Activated CD4-positive, alpha-beta T cell treated with anti-CD3 and anti-CD28 coated beads, Interleukin-10, Interleukin-2, amounts not matched to agents 100 ng/mL and 50 ng/mL, durations not matched to agents 16 hours and 8 hours (primary cell): ENCODE results near the gene CCDC93.
"Not testable (repeated sequence)": the region's sequence is repeated elsewhere in the genome, so short reads cannot be mapped to it uniquely, and the experiment has no call there.

ENCODE experiments used
- DNase-seq: peaks from one replicate; pipeline ENCODE4 v3.0.0-alpha.2; 2020

Gene CCDC93

DNA sequence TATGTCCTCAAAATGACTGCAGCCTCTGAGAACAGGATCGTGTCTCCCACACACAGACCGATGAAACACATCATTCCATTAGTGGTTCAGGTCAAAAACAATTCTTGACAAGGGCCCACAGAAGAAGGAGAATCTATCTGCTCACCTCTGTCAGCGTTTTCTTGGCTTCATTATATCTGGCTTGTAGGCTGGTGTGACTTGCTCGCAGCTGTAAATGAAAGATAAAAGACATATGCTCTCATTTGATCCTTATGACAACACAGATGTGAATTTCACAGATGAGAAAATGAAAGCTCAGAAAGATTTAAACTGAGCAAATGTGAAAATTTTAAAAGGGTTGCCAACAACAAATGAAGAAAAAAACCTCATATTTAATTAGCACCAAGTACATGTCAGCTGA lies 61.6 kb downstream of the CCDC93 start:
- no peak for DNase-seq

DNA sequence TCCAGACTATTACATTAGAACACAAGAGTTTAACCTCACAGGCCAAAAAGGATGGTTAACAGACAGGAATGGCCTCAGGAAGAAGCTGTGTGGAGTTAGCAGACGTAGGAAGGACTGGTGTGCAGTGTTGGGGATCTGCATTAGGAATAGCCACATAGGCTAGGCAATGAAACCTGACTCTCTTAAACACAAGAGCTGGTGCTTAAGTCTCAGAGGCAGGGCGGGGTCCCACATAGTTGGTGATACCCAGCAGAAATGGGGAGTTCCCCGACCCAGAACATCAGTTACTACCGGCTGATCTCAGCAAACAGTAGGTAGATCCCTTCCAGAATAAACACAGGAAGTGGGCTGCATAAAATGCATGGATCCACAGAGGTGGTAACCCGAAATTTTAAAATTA lies 64.1 kb downstream of the CCDC93 start:
- no peak for DNase-seq

DNA sequence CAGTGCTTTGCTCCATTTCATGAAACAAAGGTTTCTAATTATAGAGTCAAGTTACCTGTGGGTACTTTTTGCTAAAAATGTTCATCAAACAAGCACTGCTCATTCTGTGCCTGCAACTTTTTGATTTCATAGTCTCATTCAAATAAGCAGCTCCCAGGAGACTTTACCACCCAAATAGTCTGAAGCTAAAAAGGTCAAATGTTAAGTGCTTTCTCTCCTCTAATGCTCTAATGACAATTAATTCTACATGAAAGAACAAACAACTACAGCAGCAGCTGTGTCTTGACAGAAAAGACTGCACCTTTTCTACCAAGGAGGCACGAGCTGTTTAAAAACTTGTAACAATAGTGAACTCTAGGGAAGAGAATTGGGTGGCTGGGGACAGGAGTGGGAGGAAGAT lies 65.3 kb downstream of the CCDC93 start:
- DNase-seq, result no peak

DNA sequence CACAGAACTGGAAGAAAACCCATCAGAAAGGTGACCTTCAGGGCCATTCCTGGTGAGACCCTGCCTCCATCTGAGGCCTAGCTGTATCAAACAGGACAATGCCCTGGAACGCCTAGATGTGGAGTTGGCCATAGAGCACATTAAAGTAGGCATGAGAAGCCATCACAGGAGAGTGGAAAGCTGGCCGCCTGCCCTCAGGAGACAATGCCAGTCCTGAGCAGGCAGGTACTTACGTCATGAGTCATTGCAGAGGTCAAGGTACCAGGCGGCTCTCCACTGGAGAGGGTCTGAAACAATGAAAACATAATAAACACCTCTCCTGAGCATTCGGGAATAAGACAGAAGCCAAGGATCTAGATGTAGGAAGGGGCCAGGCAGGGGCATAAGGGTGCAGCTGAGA lies 68.6 kb downstream of the CCDC93 start:
- no peak for DNase-seq

DNA sequence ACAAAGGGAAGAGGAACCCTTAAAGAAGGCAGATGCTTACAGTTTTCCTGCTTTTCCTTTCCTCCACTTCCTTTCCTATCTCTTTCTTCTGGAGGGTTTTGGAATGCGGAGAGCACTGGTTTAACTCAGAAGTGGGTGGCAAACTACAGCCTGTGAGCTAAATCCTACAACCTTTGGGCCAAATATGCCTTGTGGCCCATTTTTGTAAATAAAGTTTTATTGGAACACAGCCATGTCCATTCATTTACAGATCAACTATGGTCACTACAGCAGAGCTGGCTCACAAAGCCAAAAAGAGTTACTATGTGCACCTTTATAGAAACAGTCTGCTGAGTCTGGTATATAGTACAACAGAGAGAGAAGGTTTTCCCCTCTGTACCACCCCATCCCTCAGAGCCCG lies 69.1 kb downstream of the CCDC93 start:
- DNase-seq, result no peak

DNA sequence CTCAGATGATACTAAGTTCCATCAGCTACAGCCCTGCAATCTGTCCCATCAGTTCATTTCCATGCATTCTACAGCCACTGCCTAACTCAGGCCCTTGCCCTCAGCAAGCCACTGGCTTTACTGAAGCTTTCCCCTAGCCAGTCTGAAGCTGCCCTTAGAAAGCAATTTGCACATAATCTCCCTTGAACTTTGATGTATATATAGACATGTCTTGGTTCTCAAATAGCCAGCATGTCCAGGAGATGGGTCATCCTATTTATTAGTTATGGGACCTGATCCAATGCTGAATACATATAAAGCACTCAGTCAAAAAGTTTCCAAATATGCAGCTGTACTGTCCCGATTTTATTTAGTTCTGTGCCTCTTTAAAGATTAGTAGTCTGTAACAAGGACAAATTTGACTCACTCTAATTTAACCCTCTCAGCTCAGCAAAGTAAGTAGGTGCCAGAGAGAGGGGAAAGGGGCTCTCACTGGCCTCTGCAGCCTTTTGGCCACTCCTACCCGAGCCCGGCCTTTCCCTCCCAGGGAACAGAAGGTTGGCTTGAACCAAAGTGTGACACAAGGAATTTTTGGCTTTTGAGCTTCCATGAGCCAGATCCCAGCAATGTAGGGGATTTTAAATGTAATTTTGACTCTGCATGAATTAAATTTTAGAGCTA lies 70.7 kb downstream of the CCDC93 start:
- DNase-seq, result no peak

DNA sequence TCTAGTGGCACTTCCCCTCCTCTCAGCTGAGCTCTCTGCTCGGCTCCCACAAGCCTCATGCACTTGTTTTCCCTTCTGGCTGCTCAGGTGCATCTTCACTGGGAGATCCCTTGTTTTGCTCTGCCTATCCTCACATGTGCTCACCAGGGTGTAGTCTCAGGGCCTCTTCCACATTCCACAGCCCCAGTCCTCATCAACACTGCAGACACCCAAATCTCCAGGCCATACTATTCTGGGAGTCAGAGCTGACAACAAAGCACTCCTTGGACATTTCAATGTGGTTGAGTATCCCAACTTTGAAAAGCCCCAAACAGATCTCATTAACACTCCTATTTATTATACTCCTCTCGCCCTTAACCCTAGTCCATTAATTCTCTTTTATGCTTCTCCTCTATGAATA lies 71.3 kb downstream of the CCDC93 start:
- no peak for DNase-seq

DNA sequence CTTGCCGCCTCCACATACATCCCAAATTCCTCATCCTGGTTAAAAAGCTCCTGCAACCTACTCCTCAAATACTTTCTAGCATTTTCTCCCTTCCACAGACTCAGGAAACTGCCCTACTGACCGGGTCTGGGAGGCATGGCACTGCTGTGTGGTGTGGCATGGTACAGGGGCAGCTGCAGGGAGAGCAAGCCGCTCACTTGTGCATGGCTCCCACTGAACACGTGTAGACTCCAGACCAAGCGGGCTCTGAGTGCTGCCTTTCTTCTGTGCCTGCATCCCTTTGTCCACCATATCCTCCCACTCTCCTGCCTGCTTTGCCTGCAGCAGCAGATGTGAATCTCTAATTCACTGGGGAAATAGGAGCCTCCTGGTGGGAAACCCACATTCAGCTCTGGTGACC lies 72.2 kb downstream of the CCDC93 start:
- no peak for DNase-seq

DNA sequence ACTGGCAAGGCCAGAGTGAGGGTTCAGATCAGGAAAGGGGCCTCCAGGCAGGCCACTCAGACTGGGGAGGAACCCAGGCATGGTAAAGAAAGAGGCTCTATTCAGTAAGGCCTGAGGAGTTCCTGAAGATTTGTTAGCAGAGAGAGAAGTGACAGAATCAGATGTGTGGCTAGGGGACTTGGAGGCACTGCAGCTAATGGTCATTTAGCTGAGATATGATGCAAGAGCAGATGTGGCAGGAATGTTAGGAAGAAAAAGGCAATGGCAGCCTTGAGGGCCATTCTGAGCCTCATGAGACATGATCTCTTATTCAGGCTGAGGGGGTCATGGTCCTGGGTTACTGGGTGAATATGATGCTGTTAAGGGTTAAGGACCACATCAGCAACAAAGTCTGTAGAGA lies 73.4 kb downstream of the CCDC93 start:
- DNase-seq, result no peak

DNA sequence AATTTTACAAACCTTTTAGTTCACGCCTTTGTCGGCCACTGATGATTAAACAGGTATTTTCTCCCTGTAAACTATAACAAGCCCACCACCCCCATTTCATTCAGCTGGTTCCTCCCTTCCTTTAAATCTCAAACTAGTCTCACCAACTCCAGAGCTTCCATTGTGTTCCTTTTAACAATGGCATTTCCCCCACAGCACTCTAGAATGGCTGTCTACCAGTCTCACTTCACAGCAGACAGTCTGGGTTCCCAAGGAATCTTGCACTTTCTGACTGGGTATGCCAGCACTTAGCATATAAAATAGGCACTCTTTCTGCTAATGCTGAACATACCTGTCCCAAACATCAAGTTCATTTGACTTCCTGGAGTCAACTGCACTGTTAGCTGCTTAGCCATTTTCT lies 75.3 kb downstream of the CCDC93 start:
- DNase-seq, result no peak

DNA sequence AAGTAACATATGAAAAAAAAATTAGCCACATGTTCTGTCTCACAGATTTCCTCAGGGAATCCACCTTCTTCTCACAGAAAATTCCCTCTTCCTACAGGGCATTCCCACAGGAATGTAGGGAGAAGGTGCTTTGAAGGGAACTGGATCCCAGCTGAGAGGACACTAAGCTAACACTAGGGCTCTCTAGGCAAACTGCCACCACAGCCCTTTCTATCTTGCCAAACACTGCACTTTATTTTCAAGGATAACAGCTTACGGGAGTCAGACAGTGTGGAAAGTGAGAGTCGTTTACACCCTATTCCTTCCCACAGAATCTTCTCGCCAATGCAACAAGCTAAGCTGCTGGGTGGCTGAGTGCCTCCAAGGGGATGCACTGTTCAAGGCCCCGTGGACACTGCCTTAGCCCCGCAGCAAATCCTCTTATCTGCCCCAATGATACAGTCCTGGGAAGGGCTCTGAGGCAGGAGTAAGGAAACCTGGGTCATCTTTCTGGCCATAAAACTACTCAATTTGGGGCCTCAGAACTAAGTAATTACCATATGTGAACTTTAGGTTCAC lies 76.9 kb downstream of the CCDC93 start:
- no peak for DNase-seq

DNA sequence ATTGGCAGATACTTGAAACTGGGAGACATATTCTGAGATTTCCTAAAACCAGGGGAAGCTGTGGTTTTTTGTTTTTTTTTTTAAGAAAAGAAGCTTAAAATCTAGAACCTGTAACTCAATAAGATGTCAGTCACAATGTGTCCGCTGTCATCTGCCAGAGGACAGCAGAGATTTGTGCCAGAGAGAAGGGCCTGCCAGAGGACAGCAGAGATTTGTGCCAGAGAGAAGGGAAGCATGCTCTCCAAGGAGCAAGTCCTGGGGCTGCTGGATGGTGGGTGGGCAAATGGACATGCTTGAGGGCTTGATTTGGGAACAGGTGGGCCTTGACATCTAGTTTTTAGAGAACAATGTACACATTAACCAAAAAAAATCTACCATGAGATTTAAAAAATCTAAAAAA lies 77.9 kb downstream of the CCDC93 start:
- DNase-seq, result no peak

DNA sequence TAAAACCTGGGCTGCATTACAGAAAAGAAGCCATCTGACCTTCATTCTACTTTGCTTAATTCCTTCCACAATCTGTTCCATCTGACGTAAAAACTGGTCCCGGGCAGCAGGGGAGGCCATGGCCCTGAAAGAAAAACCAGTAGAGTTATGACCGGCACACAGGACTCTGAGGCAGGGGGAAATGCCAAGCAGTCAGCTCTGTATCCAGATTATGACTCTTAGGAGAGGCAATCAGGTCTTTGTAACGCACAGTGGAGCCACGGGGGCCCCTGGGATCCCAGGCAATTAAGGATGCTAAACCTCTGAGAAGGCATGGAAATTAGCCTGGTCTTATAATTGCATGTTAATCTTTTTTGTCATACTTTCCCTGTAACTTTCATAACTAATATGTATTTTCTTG lies 78.4 kb downstream of the CCDC93 start:
- no peak for DNase-seq

DNA sequence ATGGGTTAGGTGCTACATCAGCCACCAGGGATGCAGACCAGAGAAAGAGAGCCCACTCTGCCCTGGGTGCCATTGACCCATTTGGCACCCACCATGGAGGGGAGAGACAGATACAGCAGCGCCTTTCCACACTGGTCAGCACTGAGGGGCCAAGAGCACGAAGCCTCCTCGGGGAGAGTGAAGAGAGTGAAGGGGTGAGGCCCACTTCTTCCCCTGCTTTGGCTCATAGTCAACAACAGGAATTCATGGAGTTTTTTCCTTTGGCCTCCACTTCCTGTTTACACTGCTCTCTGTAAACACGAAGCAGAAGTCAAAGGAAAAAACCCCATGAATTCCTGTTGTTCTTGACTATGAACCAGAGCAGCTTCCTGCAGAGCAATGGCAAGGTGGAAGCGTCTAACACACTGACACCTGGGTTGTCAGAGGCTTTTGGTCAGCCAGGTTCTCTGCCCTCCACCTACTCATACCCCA lies 80.0 kb downstream of the CCDC93 start:
- DNase-seq, result no peak

DNA sequence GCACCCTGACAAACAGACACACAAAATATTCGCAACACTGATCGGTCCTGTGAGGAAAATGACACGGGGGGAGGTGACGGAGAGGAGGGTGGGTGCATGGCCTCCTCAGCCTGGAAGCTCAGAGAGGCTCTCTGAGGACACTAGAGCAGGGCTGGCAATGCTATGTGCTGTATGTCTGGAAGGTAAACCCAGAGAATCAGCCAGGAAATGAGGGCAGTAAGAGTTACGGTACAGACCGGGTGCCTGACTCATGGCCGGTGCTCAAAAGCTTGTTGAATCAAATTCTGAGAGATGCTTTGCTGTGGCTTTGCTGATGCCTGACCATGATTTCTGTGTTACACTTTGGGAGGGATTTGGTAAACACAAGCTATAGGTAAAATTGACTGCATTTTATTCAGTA lies 81.9 kb downstream of the CCDC93 start:
- DNase-seq, result no peak

DNA sequence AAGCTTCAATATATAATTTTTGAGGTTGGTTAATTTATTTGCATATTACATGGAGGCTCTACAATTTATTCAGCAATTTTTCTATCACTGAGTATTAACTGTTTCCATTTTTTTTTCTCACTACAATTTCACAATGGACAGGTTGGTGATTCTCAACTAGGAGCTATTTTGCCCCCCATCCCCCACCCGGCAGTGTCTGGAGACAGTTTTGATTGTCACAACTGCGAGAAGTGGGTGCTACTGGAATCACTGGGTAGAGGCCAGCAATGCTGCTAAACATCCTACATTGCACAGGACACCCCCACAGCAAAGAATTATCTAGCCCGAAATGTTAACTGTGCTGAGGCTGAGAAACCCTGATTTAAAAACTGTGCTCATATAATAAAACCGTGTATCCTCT lies 82.6 kb downstream of the CCDC93 start:
- no peak for DNase-seq

DNA sequence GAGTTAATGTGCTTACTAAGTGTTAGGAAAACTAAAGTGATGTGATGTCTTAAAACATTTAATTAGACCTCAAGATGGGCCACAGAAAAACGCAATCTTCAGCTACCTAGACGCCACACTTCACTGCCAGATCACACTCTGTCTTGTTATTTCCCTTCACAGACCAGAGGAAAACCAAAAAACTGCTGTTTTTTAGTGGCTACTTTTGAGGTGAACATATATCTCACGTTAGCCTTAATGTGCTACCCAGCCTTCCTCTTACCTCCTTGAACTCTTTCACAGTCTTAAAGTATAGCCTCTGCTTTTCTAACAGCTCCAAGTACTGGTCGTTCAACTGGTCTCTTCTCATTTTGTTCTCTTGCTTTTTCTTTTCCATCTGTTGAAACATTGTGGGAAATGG lies 83.1 kb downstream of the CCDC93 start:
- no peak for DNase-seq

DNA sequence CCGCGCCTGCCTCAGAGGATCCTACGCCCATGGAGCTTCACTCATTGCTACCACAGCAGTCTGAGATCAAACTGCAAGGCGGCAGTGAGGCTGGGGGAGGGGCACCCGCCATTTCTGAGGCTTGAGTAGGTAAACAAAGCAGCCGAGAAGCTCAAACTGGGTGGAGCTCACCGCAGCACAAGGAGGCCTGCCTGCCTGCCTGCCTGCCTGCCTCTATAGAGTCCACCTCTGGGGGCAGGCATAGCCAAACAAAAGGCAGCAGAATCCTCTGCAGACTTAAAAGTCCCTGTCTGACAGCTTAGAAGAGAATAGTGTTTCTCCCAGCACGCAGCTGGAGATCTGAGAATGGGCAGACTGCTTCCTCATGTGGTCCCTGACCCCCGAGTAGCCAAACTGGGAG lies 90.4 kb downstream of the CCDC93 start:
- DNase-seq, result not testable (repeated sequence)

DNA sequence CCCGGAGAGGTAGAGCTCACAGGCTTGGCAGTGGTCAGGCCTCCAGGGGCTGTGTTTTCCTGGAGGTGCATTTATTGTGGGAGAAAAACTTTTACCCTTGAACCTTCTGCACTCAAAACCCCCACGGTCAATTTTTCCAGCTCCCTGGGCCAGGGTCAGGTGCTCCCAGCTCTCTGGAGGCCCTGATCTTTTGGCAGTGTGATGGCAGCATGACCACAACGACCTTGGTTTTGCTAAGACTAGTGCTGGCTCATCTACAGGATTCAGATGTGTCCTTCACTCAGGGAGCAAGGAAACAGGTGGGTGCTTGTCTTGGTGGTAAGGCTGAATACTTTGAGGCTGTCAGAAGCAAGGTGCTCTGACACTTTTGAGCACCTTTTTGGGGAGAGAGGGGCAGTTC lies 92.3 kb downstream of the CCDC93 start:
- DNase-seq, result no peak

DNA sequence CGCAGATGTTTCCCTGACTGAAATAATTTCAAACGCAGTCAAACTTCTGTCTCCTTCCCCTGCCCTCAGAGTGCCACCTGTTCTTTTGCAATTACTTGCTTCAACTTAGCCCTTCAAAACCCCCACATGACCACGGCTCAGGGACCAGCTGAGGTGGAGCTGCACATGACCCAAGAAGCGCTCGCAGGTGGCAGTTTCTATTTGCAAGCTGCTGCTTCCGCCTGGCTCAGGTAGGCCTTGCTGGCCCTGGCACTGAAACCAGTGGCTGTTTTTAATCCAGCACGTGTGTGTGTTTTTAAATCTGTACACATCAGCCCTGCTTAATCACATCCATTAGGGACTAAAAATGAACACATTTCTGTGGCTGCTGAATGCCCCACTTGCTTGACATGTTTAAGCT lies 95.3 kb downstream of the CCDC93 start:
- DNase-seq, result no peak

DNA sequence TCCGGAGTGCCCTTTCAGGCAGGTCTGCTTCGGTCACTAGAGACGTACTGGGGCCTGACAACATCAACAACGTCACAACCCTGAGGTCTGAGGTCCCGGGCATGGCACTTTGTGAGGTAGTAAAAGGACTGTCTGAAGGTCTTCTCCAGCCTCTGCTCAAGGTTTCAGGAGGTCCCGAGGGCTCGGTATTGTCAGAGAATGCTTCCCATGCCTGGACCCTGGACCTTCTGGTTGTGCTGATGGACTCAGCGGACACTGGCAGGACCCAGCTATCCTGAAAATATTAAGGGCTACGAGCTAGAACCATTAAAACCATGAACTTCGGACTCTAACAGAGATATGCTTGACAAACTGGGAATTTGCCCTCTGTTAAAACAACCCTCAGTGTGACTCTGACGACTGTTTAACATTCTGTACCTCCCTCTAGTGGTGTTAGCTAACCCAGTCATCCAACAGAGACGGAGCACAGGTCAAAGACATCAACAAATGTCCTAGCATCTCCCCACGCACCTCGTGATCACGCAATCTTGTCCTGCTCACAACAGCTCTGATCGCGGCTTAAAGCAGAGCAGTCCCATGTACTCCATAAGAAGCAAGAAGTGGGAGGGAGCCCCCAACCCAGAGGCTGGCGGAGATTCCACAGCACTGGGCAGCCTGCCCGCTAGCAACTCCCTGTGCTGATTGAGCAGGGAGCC lies 96.5 kb downstream of the CCDC93 start:
- no peak for DNase-seq

DNA sequence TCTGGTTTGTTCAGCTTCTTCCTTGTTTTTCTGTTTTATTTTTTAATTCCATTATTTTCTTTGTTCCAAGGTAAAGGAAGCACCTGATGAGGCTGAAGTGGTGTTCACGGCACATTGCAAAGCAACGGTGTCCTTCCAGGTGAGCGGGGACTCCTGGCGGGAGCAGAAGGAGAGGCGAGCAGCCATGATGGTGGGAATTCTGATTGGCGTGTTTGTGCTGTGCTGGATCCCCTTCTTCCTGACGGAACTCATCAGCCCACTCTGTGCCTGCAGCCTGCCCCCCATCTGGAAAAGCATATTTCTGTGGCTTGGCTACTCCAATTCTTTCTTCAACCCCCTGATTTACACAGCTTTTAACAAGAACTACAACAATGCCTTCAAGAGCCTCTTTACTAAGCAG lies 110.9 kb downstream of the CCDC93 start:
- no peak for DNase-seq

DNA sequence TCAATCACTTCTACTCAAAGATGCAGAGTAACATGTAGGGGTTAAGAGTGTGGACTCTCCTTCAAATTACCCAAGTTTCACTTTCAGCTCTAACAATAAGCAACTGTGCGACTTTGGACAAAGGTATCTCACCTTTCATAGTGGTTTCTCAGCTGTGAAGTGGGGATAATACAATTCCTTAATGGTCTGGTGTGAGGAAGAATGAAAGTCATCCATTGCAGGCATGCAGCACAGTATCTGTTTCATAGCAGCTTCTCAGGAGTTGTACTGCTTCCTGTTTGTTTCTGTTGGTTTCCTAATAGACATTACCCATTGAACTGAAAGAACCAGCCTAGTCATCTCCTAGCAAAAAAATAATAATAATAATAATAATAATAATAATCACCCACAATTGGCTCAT lies 125.0 kb downstream of the CCDC93 start:
- no peak for DNase-seq

DNA sequence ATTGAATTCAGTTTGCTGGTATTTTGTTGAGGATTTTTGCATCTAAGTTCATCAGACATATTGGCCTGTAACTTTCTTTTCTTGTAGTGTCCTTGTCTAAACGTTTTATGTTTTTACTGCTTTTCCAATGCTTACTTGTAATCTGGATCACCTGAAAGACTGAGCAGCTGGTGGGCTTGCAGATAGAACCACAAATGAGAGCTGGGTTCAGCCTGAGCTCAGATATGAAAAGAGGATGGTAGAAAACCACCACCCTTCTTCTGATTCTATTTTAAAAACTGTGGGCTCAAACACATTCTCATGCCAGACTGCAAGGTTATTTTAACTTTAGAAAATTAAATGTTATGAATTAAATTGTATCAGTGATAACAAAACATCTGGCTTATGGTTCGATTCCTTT lies 128.6 kb downstream of the CCDC93 start:
- no peak for DNase-seq

DNA sequence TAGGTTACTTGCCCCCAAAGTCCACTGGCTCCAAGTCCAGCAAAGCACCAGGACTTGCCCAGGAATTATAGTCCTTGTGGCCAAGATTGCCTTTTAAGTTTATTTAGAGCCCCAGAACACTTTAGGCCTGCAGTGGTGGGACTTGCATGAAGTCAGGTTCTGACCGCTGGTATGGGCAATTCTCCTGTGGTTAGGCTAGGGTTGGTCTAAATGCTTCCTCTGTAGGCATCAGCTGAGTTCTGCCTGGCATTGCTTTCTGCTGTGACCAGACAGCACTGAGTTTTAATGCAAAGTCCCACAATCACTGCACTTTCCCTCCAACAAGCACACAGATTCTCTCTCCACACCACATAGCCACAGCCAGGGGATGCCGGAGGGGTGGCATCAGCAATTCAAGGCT lies 134.9 kb downstream of the CCDC93 start:
- DNase-seq, result no peak
